Stimulated activated CD8-positive, alpha-beta memory T cell treated with anti-CD3 and anti-CD28 coated beads, Interleukin-4, amount 100 ng/mL, for 1 hour (primary cell): ENCODE results near the gene SAP25.
"Not testable (repeated sequence)": the region's sequence is repeated elsewhere in the genome, so short reads cannot be mapped to it uniquely, and the experiment has no call there.

Source experiments
- DNase-seq, 2 donors: peaks; one replicate each; pipeline ENCODE4 v3.0.0-alpha.2; 2020; ENCODE audit warnings: low read depth in 2 of 2, low spot score in 1 of 2

Gene SAP25

GRCh38 chr7:100562195-100563099, 11.3 kb downstream of the SAP25 start:
- DNase-seq = no peak

- no peak for DNase-seq
Measured at GRCh38 chr7:100561491-100562194, 12.1 kb downstream of the SAP25 start.

GRCh38 chr7:100559127-100559526, 14.6 kb downstream of the SAP25 start:
- DNase-seq = no peak

GRCh38 chr7:100556541-100556940, 17.2 kb downstream of the SAP25 start:
- DNase-seq = no peak

GRCh38 chr7:100555701-100556100, 18.0 kb downstream of the SAP25 start:
- no peak for DNase-seq

GRCh38 chr7:100553032-100553431, 20.7 kb downstream of the SAP25 start:
- no peak for DNase-seq

- no peak for DNase-seq
Measured at GRCh38 chr7:100552532-100552931, 21.2 kb downstream of the SAP25 start.

GRCh38 chr7:100548446-100548845, 25.3 kb downstream of the SAP25 start:
- DNase-seq = not testable (repeated sequence)

GRCh38 chr7:100547872-100548271, 25.8 kb downstream of the SAP25 start:
- no peak for DNase-seq

- DNase-seq = no peak
Measured at GRCh38 chr7:100546926-100547800, 26.5 kb downstream of the SAP25 start.

GRCh38 chr7:100546129-100546925, 27.4 kb downstream of the SAP25 start:
- DNase-seq = no peak

GRCh38 chr7:100545360-100546128, 28.2 kb downstream of the SAP25 start:
- no peak for DNase-seq

GRCh38 chr7:100544967-100545359, 28.7 kb downstream of the SAP25 start:
- DNase-seq = no peak

- no peak for DNase-seq
Measured at GRCh38 chr7:100544386-100544785, 29.3 kb downstream of the SAP25 start.

GRCh38 chr7:100543586-100543985, 30.1 kb downstream of the SAP25 start:
- DNase-seq = no peak

GRCh38 chr7:100541309-100541708, 32.4 kb downstream of the SAP25 start:
- not testable (repeated sequence) for DNase-seq

- DNase-seq = no peak
Measured at GRCh38 chr7:100540073-100540723, 33.5 kb downstream of the SAP25 start.

- no peak for DNase-seq
Measured at GRCh38 chr7:100539436-100540006, 34.2 kb downstream of the SAP25 start.
